ENCODE results near the gene ATG2B.

Gene ATG2B

GRCh38 chr14:96252323-96252998 is 110.7 kb downstream of the ATG2B start:
- H3K4me3 ChIP-seq (ENCODE audit: low read length): no peak overlapping the region
- no peak for DNase-seq (ENCODE audit: low read depth)
- no peak for TF ChIP-seq CTCF (IDR thresholded peaks at IDR 0.05; ENCODE audit: insufficient read depth, low read depth, low read length, missing control alignments)

GRCh38 chr14:96251656-96252155 is 111.4 kb downstream of the ATG2B start:
- no peak for TF ChIP-seq CTCF (IDR thresholded peaks at IDR 0.05; ENCODE audit: insufficient read depth, low read depth, low read length, missing control alignments)
- no peak overlapping the region for H3K4me3 ChIP-seq (ENCODE audit: low read length)
- DNase-seq (ENCODE audit: low read depth): no peak

GRCh38 chr14:96250485-96250884 is 112.7 kb downstream of the ATG2B start:
- TF ChIP-seq CTCF (IDR thresholded peaks at IDR 0.05; ENCODE audit: insufficient read depth, low read depth, low read length, missing control alignments): no peak
- no peak overlapping the region for H3K4me3 ChIP-seq (ENCODE audit: low read length)
- DNase-seq (ENCODE audit: low read depth): no peak

GRCh38 chr14:96249029-96249428 is 114.1 kb downstream of the ATG2B start:
- DNase-seq (ENCODE audit: low read depth): peak; percentile 68
- no peak for TF ChIP-seq CTCF (IDR thresholded peaks at IDR 0.05; ENCODE audit: insufficient read depth, low read depth, low read length, missing control alignments)
- no peak overlapping the region for H3K4me3 ChIP-seq (ENCODE audit: low read length)

GRCh38 chr14:96247031-96247430 is 116.1 kb downstream of the ATG2B start:
- H3K4me3 ChIP-seq (ENCODE audit: low read length): no peak overlapping the region
- no peak for TF ChIP-seq CTCF (IDR thresholded peaks at IDR 0.05; ENCODE audit: insufficient read depth, low read depth, low read length, missing control alignments)
- DNase-seq (ENCODE audit: low read depth): peak; percentile 33

GRCh38 chr14:96246539-96246847 is 116.6 kb downstream of the ATG2B start:
- peak; percentile 98 for DNase-seq (ENCODE audit: low read depth)
- no peak for TF ChIP-seq CTCF (IDR thresholded peaks at IDR 0.05; ENCODE audit: insufficient read depth, low read depth, low read length, missing control alignments)
- H3K4me3 ChIP-seq (ENCODE audit: low read length): no peak overlapping the region
